Right hindlimb (tissue), 1 donor: ENCODE results near the gene HDAC7.
"Not testable (repeated sequence)": the region's sequence is repeated elsewhere in the genome, so short reads cannot be mapped to it uniquely, and the experiment has no call there.

Source experiments
- DNase-seq: peaks from one replicate; pipeline ENCODE4 v3.0.0-alpha.2; 2018

The HDAC7 gene

DNA sequence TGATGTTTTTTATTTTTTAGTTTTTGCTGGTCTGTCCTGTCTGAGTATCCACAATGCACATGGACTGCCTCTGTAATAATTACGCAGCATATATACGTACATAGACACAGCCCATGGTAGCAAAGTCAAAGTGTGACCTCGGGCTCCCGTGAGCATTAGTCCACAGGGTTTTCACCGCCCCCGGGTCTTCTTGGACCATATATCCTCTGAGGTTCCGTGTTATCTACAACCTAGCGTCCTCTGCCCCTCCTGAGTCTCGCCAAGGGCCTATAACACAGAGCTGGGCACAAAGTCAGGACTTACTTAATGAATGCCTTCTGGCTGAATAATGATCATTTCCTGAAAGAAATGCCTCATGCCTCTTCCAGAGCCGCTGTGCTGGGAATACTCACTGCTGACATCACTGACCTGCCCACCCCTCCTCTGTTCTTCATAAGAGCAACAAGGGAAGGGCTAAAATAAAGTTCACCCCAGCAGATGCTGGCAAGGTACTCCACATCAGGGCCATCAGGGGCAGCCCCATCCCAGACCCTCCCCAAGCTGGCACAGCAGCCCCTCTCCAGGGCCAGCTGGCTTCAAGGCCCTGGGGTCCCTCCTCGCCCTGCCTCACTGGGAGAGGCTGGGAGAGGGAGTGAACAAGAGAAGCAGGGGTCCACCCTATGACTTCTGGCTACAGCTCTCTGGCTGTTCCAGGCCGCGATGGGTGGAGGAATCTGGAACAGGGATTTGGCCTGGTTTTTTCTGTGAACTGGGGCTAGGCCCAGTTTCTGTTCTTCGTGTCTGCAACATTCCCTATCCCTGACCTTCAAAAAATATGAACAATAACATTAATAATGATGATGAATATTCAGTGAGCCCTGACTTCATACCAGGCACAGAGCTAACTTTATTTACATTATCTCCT is 7.9 kb downstream of the HDAC7 start:
- peak; percentile 89 for DNase-seq

DNA sequence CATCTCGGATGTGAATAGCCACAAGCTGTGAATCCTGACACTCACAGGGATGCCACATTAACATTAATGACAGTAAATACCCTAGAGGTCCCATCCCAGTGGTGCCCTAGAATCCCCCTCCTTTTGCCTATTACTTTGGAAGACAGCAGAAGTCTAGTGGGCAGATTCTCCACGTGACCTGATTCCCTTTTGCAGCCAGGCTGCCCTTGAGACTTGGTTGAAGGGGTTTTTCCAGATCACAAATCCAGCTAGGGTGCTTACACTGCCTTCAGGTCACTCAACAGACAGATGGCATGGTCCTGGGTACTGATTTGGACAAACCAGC is 8.7 kb downstream of the HDAC7 start:
- no peak for DNase-seq

DNA sequence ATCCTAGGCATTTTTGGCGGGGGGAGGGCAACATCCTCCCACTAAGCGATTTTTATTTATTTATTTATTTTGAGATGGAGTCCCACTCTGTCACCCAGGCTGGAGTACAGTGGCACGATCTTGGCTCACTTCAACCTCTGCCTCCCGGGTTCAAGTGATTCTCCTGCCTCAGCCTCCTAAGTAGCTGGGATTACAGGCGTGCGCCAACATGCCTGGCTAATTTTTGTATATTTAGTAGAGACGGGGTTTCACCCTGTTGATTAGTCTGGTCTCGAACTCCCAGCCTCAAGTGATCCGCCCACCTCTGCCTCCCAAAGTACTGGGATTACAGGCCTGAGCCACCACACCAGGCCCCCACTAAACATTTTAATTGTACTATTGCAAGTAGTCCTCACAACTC is 10.2 kb downstream of the HDAC7 start:
- DNase-seq: not testable (repeated sequence)

GRCh38 chr12:47808574-47809365 is 10.9 kb downstream of the HDAC7 start:
- no peak for DNase-seq

GRCh38 chr12:47808050-47808449 is 11.7 kb downstream of the HDAC7 start:
- peak; percentile 71 for DNase-seq

DNA sequence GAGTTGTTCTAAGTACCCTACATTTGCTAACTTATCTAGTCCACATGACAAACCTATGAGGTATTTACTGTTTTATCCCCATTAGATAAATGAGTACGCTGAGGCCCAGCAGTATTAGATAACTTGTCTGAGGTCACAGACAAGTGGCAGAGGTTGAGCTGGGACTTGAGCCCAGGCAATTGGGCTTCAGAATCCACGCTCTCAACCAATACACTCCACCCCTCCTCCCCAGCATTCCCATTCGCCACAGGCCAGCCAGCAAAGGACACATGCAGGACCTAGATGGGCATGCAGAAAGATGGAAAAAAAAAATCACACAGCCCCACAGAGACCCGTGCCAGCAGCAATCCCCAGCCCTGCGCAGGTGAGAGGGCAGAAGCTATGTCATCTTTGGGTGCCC is 12.4 kb downstream of the HDAC7 start:
- DNase-seq: no peak

- DNase-seq: no peak
These were observed 14.3 kb downstream of the HDAC7 start for GRCh38 chr12:47805417-47805816.

- DNase-seq: no peak
These were observed 15.5 kb downstream of the HDAC7 start for GRCh38 chr12:47804171-47804570.

DNA sequence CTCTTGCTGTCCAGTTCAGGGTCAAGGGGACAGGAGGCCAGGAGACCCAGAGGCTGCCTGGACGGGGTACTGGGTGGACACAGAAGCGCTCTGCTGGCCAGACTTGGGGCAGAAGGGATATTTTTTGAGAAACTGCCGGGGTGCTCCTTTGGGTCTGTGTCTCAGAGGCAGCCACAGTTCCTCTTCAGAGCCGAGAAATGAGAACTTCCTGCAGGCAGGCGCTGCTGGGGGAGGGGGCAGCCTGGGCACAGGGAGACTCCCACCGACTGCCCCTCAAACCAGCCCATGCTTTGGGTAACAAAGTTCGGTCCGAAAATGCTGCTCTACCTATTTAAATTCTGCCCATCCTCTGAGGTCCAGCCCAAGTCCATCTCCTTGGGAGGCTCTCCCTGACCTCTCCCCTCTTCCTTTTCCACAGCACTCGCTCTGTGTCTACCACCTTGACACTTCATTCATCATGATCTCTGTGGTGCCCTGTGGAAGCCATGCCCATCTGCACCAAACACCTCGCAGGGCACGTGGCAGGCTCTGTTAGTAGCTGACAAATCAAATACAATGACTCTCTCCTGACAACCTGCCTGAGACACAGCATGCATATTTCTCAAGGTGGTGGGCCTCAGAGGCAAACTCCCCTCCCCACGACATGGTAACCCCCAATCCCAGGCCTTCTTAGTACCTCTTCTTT is 16.4 kb downstream of the HDAC7 start:
- no peak for DNase-seq

GRCh38 chr12:47802312-47802711 is 17.4 kb downstream of the HDAC7 start:
- DNase-seq: no peak

- no peak for DNase-seq
These were observed 17.8 kb downstream of the HDAC7 start for GRCh38 chr12:47801904-47802246.

GRCh38 chr12:47801170-47801903 is 18.4 kb downstream of the HDAC7 start:
- no peak for DNase-seq

GRCh38 chr12:47800582-47800981 is 19.1 kb downstream of the HDAC7 start:
- no peak for DNase-seq

- no peak for DNase-seq
These were observed 20.2 kb downstream of the HDAC7 start for GRCh38 chr12:47799357-47799955.

DNA sequence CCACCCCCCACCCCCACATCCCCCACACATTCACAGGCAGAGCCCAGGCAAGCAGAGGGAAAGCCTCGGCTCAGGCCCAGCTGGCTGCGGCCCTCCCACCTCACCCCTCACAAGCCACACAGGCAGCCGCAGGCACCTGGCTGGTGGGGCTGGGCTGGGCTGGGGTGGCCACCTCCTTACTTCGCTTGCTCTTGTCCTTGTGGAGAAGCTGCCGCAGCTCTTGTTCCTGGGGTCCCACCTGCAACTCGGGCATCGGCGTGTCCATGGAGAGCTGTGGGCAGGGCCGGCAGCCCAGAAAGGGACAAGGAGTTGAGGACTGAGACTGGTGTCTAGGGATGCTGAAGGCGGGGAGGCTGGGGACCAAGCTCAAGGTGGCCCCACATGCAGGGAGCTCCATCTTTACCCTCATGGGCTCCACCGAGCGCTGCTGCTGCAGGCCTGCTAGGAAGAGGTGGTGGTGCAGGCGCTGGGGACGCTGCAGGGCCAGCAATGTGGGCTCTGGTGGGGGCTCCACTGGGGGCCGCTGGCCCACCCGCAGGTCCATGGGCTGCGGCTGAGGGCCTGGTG is 21.2 kb downstream of the HDAC7 start:
- DNase-seq: no peak

DNA sequence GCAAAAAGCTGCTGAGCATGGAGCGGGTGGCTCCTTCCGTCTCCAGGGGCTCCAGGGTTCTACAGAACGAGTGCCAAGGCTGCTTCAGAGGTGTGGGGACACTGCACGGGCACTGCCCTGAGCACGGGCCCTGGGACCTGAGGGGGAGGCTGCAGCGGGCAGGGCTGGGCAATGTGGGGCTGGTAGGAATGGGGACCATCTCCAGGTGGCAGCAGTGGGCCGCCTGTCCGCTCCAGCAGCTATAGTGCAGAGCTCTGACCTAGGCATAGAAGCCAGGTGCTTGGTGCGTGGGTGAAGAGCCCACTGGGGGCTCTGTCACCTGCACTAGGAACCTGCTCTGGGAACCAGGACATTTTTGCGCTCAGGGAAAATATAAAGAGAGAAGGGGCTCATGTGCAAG is 22.3 kb downstream of the HDAC7 start:
- no peak for DNase-seq

DNA sequence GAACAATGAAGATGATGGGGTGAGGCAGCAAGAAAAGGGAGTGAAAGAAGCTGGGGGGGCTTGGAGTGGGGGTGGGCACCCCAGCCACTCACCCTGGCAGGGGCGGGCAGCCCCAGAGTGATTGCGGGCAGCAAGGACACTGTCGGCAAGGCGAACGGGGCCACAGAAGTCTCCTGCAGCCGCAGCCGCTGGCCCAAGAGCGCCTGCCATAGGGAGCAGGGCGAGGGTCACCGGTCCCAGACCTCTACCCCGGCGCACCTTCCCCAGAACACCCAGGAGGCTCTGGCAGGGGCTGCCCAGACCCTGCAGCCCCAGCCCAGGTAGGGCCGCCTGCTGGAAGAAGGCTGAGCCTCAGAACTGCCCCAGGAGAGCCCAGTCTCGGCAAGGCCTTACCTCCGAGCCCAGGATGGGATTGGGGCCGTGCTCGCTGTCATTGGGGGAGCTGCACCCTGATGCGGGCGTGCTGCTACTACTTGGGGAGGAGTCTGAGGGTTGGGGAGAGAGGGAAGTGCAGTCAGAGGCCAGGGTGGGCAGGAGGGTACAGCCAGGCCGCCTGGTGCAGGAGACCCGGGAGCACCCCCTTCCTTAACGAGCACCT is 23.8 kb downstream of the HDAC7 start:
- no peak for DNase-seq

DNA sequence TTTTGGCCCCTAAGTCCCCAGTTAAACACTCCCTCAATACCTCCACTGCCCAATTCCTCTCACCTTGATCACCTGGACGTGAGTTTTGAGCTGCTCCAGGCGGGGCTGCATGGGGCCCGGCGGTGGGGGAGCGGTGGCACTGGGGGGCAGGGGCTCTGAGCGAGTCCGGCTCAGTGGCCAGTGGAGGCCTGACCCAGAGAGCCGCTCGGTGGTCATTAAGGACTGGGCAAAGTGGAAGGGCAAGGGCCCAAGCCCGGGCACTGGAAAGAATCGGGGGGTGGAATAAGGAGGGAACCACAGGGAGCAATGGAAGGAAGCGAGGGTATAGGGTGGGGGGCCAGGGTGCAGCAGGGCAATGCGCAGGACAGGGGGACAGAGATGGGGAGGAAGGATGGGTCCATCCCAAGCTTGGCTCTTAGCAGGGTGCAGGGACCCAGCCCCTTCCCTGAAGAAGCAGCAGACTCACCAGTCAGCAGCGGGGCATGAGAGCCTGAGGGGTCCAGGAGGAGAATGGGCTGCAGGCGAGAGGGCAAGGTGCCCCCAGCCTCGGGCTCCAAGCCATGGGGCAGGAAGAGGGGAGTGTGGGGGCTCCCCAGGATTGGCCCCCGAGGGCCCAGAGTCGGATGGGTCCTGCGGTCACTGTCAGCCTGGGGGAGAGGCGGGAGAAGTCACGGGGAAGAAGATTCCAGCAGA is 24.4 kb downstream of the HDAC7 start:
- no peak for DNase-seq

DNA sequence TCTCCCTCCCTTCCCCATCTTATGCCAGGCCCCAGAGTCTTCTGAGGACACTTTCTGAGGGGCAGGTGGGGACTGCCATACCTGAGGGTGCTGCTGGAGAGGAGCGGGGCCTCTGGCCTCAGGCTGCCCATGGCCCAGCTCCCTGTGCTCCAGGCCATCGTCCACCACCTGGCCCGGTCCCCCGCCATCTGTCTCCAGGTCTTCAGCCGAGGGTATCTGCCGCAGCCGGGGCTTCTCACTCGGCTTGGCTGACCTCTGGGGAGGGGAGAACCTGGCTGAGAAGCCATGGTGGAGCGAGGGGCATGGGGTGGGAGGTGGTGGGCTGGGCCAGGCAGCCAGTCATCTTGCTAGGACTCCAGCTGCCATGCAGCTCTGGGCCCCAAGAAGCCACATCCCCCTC is 25.0 kb downstream of the HDAC7 start:
- no peak for DNase-seq

- no peak for DNase-seq
These were observed 26.6 kb downstream of the HDAC7 start for GRCh38 chr12:47793015-47793681.

- no peak for DNase-seq
These were observed 27.8 kb downstream of the HDAC7 start for GRCh38 chr12:47791874-47792273.
